Stimulated activated CD8-positive, alpha-beta memory T cell treated with anti-CD3 and anti-CD28 coated beads, Interleukin-4, amount 100 ng/mL, for 48 hours (primary cell): Measurements from ENCODE around the gene AFAP1.

Source experiments
- DNase-seq: peaks from one replicate; pipeline ENCODE4 v3.0.0-alpha.2; 2020

The AFAP1 gene

GRCh38 chr4:7710576-7711306, 228.9 kb downstream of the AFAP1 start:
- no peak for DNase-seq

- no peak for DNase-seq
These were observed 229.5 kb downstream of the AFAP1 start for GRCh38 chr4:7710126-7710525.

- no peak for DNase-seq
These were observed 230.2 kb downstream of the AFAP1 start for GRCh38 chr4:7709431-7709830.

GRCh38 chr4:7708981-7709380, 230.7 kb downstream of the AFAP1 start:
- DNase-seq, result no peak
